Heart left ventricle (tissue), 16 donors: Measurements from ENCODE around the gene PAM16. TPM values are rescaled to one million over a fixed set of nuclear protein-coding genes. Genes with fewer than 3 reads are reported as not detected.
A peak's percentile ranks its signal among the peaks of the same experiment; 100 is the strongest.

Experiments used
- ATAC-seq, 4 donors: fragments of 200-7000 bp; cut with Tn5 transposase; one replicate each; pipeline ENCODE4 v1.9.1; 2020 to 2022; ENCODE audit warnings: moderate library complexity in 4 of 4, mild to moderate bottlenecking in 3 of 4, moderate number of reproducible peaks in 1 of 4
- DNase-seq, 5 donors: peaks; one replicate each; pipeline ENCODE4 v3.0.0-alpha.2; 2020
- H3K27ac ChIP-seq, 12 donors: fragments of 200-600 bp; sonication (generic) in 4 of 12; one replicate each; pipeline versions ENCODE4 v1.5.0 to v1.8.0; 2016 to 2022; ENCODE audit warnings: mild to moderate bottlenecking in 2 of 12
- H3K27me3 ChIP-seq, 9 donors: fragments of 200-600 bp; sonication (generic) in 2 of 9; one replicate each; pipeline versions ENCODE4 v1.5.1 to v1.8.0; 2016 to 2022; ENCODE audit warnings: mild to moderate bottlenecking in 3 of 9
- H3K36me3 ChIP-seq, 9 donors: fragments of 200-600 bp; sonication (generic) in 2 of 9; one replicate each; pipeline versions ENCODE4 v1.5.0 to v1.8.0; 2018 to 2022; ENCODE audit warnings: mild to moderate bottlenecking in 2 of 9
- H3K4me1 ChIP-seq, 12 donors: fragments of 200-600 bp; sonication (generic) in 4 of 12; one replicate each; pipeline versions ENCODE4 v1.5.0 to v1.8.0; 2016 to 2022; ENCODE audit warnings: mild to moderate bottlenecking in 3 of 12
- H3K4me3 ChIP-seq, 12 donors: fragments of 200-600 bp; sonication (generic) in 4 of 12; one replicate each; pipeline versions ENCODE4 v1.5.0 to v1.8.0; 2017 to 2022; ENCODE audit warnings: mild to moderate bottlenecking in 9 of 12, moderate library complexity in 4 of 12
- H3K9me3 ChIP-seq, 12 donors: fragments of 200-600 bp; sonication (generic) in 4 of 12; one replicate each; pipeline versions ENCODE4 v1.5.0 to v1.8.0; 2016 to 2022; ENCODE audit warnings: mild to moderate bottlenecking in 1 of 12
- CTCF ChIP-seq, 12 donors: fragments of 200-600 bp; sonication (generic) in 4 of 12; IDR thresholded peaks; one replicate each; pipeline versions ENCODE4 v1.5.0 to v1.8.0; 2018 to 2022; ENCODE audit warnings: antibody characterized with exemption in 12 of 12, mild to moderate bottlenecking in 5 of 12
- POLR2A ChIP-seq, 2 donors: fragments of 450-650 bp; IDR thresholded peaks; one replicate each; pipeline ENCODE4 v1.6.1; 2017; ENCODE audit warnings: antibody characterized with exemption in 2 of 2, mild to moderate bottlenecking in 2 of 2, moderate library complexity in 2 of 2
- WGBS, 4 donors: extraction: QIAGEN DNeasy Blood & Tissue Kit in 2 of 4; methylation state at CpG; one replicate each; pipeline versions ENCODE4 v1.1.5 to v1.1.7; 2013 to 2018; 5-methylcytosine and 5-hydroxymethylcytosine counted together
- intact Hi-C, 10 donors: fragments of 100-400 bp; cut with DNase I; formaldehyde crosslinking; loops; one replicate each; pipeline versions ENCODE4 v1.11.1 to v1.14.2; 2022
- polyA plus RNA-seq, 2 donors: library from polyadenylated mRNA; stranded (reverse); fragments of 200-250 nt; gene quantifications; one replicate each; pipeline ENCODE4 v1.2.3, GENCODE V29; 2013
- total RNA-seq, 9 donors: library from RNA; depleted of rRNA in 2 of 9; stranded (reverse); fragments of >200 nt in 2 of 9; fragmentation: NEBNext Ultra II Directional in 3 of 9; extraction: Animal tissue kit (Norgen Biotek cat#: 25700) in 3 of 9; gene quantifications; one replicate each; pipeline versions ENCODE4 v1.1.0 to v1.2.4, GENCODE V29; 2016 to 2023
- donor health status: ischemic (EF 13 %, LVEDD 7.1; RV severe dilation, severe dysfunction).
- donor health status: healthy with polysubstance abuse.
- donor health status: DM: no; HTN: yes; CAD: no.
- donor health status: DM: no; HTN: no; CAD: no.
- donor health status: ischemic (EF 25% LVEDD 6.9; RV normal size, moderate dysfunction).
- donor health status: ischemic (EF 25% LVEDD 5.7; RV mildly dilated, moderate dysfunction).
- donor health status: healthy.
- donor health status: DM: yes; HTN: yes; CAD: no.
- donor health status: ischemic (EF 35%, LVEDD 5.7; RV mildly dilated, moderate dysfunction).
- donor health status: nonischemic (EF 11% LVEDD 7.7; RV severe dilation, severe dysfunction).
- donor health status: DM: yes; HTN: yes; CAD: no.
- donor health status: PGD.
- donor health status: ischemic (EF 29% LVEDD 5.4; RV normal size, mild dysfunction).
- donor health status: nonischemic (EF 23%, LVEDD 6.1; RV moderate dilation, normal function).

PAM16 gene
- total and polyA plus RNA-seq, 11 donors, result 32.7 to 210 (median 65.0) TPM

- peaks cover 0 to 82% (median 30%) of the 10 kb centered on the region in 9 donors for H3K36me3 ChIP-seq
- 43 to 49% (median 45%) methylated on average over 15 to 19 of the region's 19 CpGs for WGBS, 4 donors
- intact Hi-C loops, result loop anchor here in 9 of 10 donors (1.0 to 2.0 kb wide), 3 partner anchors 43 to 44 kb away; no protein-coding TSS in a partner anchor
- H3K4me1 ChIP-seq, result peaks cover 0 to 3% (median 0%) of the 10 kb centered on the region in 12 donors
- H3K9me3 ChIP-seq, result no peaks in the 10 kb centered on the region
- DNase-seq, result peak in 3 of 5 donors; percentile 57 to 83 (median 72)
- peak; percentile 44 to 78 (median 68) for ATAC-seq
- no peak overlapping the region for H3K27ac ChIP-seq
- H3K4me3 ChIP-seq, result no peak overlapping the region
- TF ChIP-seq POLR2A (IDR thresholded peaks at IDR 0.05) (no peak), CTCF (IDR thresholded peaks at IDR 0.05) (peak; percentile 90 to 96 (median 92))
- no peaks in the 10 kb centered on the region for H3K27me3 ChIP-seq
Measured at GRCh38 chr16:4358831-4359561, 7.9 kb upstream of the PAM16 start.

- 93 to 96% (median 95%) methylated on average over 13 to 19 of the region's 19 CpGs for WGBS, 4 donors
- no peak for TF ChIP-seq CTCF (IDR thresholded peaks at IDR 0.05)
- no peak for TF ChIP-seq POLR2A (IDR thresholded peaks at IDR 0.05)
- Histone ChIP-seq H3K4me1 (peaks cover 0 to 3% (median 0%) of the 10 kb centered on the region in 12 donors), H3K9me3 (no peaks in the 10 kb centered on the region), H3K36me3 (peaks cover 0 to 76% (median 24%) of the 10 kb centered on the region in 9 donors), H3K4me3 (no peak overlapping the region), H3K27me3 (no peaks in the 10 kb centered on the region), H3K27ac (no peak overlapping the region)
- DNase-seq (peak in 1 of 5 donors; percentile 57), ATAC-seq (no peak)
- intact Hi-C loops, result loop anchor here in 2 of 10 donors (2.0 kb wide), 1 partner anchor 45 kb away; no protein-coding TSS in a partner anchor
Measured at GRCh38 chr16:4358236-4358635, 7.1 kb upstream of the PAM16 start.

GRCh38 chr16:4356820-4357219 is 5.7 kb upstream of the PAM16 start:
- H3K4me1 ChIP-seq, result peaks cover 0 to 3% (median 0%) of the 10 kb centered on the region in 12 donors
- intact Hi-C loops, result no loop called here
- no peaks in the 10 kb centered on the region for H3K9me3 ChIP-seq
- 86 to 96% (median 88%) methylated on average over 7 of the region's 7 CpGs for WGBS, 4 donors
- DNase-seq, result no peak
- H3K27me3 ChIP-seq, result no peaks in the 10 kb centered on the region
- no peak overlapping the region for H3K4me3 ChIP-seq
- no peak overlapping the region for H3K27ac ChIP-seq
- TF ChIP-seq POLR2A (IDR thresholded peaks at IDR 0.05), result no peak
- peaks cover 0 to 61% (median 10%) of the 10 kb centered on the region in 9 donors for H3K36me3 ChIP-seq
- ATAC-seq, result no peak

GRCh38 chr16:4354512-4355409 is 3.6 kb upstream of the PAM16 start:
- intact Hi-C loops, result no loop called here
- DNase-seq (no peak), ATAC-seq (no peak)
- Histone ChIP-seq H3K4me3 (no peak overlapping the region), H3K9me3 (no peaks in the 10 kb centered on the region), H3K36me3 (peaks cover 0 to 51% (median 5%) of the 10 kb centered on the region in 9 donors), H3K27me3 (no peaks in the 10 kb centered on the region), H3K4me1 (peaks cover 0 to 17% (median 9%) of the 10 kb centered on the region in 12 donors), H3K27ac (no peak overlapping the region)
- WGBS, 4 donors, result 93 to 97% (median 95%) methylated on average over 20 of the region's 20 CpGs
- TF ChIP-seq CTCF (IDR thresholded peaks at IDR 0.05), result no peak
- TF ChIP-seq POLR2A (IDR thresholded peaks at IDR 0.05), result no peak
